Astrocyte of the cerebellum (primary cell): ENCODE data around the gene MXRA7.
"Not testable (repeated sequence)": the region's sequence is repeated elsewhere in the genome, so short reads cannot be mapped to it uniquely, and the experiment has no call there.

Source experiments
- DNase-seq: peaks from one replicate; pipeline ENCODE4 v3.0.0-alpha.2; 2011; ENCODE audit warnings: low read depth
- H3K4me3 ChIP-seq: 2 replicates; pipeline ENCODE4 v1.5.1; 2011; ENCODE audit warnings: mild to moderate bottlenecking, low read depth, low read length, moderate library complexity
- in situ Hi-C: cut with HindIII; loops from 2 replicates; pipeline ENCODE4 v1.10.0; 2017; ENCODE audit warnings: low sequenced_read_pairs
- TF ChIP-seq, protein P1 (sequence below): IDR thresholded peaks from 2 replicates; pipeline ENCODE4 v1.5.1; 2012; ENCODE audit warnings: low read length, low read depth, moderate library complexity, mild to moderate bottlenecking; ENCODE audit errors: missing control alignments

Gene MXRA7

DNA sequence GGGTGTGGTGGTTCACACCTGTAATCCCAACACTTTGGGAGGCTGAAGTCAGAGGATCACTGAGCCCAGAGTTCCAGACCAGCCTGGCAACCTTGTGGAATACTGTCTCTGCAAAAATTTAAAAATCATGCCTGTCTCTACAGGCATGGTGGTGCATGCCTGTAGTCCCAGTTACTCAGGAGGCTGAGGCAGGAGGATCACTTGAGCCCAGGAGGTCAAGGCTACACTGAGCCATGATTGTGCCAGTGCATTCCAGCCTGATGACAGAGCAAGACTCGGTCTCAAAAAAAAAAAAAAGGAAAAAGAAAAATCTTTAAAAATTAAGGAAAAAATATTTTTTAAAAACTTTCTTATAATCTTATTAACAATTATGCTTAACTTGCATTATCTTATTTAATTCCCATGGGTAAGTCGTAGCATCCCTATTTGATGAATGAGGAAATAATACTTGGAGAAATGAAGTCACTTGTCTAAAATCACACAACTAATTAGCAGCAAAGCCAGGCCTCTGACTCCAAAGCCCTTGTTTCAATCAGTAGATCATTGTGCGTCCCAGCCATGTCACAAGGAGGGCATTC is 40.7 kb upstream of the MXRA7 start:
- TF ChIP-seq, protein P1, sequence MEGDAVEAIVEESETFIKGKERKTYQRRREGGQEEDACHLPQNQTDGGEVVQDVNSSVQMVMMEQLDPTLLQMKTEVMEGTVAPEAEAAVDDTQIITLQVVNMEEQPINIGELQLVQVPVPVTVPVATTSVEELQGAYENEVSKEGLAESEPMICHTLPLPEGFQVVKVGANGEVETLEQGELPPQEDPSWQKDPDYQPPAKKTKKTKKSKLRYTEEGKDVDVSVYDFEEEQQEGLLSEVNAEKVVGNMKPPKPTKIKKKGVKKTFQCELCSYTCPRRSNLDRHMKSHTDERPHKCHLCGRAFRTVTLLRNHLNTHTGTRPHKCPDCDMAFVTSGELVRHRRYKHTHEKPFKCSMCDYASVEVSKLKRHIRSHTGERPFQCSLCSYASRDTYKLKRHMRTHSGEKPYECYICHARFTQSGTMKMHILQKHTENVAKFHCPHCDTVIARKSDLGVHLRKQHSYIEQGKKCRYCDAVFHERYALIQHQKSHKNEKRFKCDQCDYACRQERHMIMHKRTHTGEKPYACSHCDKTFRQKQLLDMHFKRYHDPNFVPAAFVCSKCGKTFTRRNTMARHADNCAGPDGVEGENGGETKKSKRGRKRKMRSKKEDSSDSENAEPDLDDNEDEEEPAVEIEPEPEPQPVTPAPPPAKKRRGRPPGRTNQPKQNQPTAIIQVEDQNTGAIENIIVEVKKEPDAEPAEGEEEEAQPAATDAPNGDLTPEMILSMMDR: no peak
- no peak for DNase-seq
- in situ Hi-C loops: no loop called here
- H3K4me3 ChIP-seq: no peak overlapping the region

DNA sequence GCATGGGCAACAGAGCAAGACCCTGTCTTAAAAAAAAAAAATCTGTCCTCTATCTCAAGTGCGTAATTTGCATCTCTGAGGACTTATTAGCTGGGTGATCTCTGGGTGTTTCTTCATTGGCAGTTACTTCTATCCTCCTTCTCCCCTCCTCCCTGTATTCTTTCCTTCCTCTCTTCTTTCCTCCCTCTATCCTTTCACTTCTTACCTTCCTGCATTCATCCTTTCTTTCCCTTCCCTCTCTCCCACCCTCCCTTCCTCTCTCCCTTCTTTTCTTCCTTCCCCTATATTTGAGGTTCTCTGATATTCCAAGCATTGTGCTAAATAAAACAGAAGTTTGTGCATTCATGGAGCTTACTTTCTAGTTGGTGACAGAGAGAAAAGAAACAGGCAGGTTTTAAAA is 37.9 kb upstream of the MXRA7 start:
- TF ChIP-seq, protein P1: no peak
- DNase-seq: no peak
- in situ Hi-C loops: loop anchor here (25.0 kb wide), 1 partner anchor 186 kb away; a partner anchor contains a TSS

DNA sequence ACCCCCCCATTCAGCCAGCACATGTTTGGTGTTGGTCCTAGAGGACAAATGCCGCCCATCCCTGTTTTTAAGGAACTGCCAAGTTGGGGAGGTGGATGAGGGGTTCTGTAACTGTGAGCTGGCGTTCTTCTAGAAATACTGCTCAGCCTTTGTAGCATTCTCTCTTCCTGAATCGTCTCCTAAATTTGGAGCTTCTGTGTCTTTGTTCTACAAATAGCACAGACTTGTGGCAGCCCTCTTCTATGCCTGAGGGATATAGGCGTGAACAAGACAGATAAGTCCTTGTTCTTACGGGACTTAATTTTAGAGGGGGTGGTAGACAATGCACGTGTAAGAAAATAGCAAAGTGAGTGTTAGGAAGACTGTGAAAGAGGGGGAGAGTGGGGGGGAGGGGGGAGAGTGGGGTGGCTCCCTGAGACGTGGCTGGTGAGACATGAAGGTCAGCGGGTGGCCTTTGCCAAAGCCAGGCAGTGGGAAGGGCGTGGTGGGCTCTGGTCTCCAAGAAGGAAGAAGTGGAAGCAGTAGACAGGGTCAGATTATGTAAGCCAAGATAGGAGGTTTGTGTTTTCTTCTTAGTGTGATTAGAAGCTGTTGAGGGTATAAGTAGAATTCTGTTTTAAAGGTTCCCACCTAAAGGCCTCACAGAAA is 37.1 kb upstream of the MXRA7 start:
- in situ Hi-C loops: loop anchor here (25.0 kb wide), 1 partner anchor 186 kb away; a partner anchor contains a TSS
- TF ChIP-seq, protein P1: no peak
- H3K4me3 ChIP-seq: no peak overlapping the region

More for the DNA sequence above, 37.9 kb upstream of the MXRA7 start:
- H3K4me3 ChIP-seq: no peak overlapping the region

DNA sequence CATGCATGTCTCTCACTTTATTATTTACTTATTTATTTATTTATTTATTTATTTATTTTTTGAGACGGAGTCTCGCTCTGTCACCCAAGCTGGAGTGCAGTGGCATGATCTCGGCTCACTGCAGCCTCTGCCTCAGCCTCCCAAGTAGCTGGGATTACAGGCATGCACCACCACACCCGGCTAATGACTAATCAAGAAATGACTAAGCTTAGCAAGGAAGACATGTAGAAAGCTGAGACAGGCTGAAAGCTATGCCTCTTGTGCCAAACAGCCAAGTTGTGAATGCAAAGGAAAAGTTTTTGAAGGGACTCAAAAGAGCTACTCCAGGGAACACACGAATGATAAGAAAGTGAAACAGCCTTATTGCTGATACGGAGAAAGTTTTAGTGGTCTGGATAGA is 35.0 kb upstream of the MXRA7 start:
- H3K4me3 ChIP-seq, DNase-seq: not testable (repeated sequence)
- in situ Hi-C loops: loop anchor here (25.0 kb wide), 1 partner anchor 183 kb away; a partner anchor contains a TSS

More for the DNA sequence above, 37.1 kb upstream of the MXRA7 start:
- DNase-seq: no peak

DNA sequence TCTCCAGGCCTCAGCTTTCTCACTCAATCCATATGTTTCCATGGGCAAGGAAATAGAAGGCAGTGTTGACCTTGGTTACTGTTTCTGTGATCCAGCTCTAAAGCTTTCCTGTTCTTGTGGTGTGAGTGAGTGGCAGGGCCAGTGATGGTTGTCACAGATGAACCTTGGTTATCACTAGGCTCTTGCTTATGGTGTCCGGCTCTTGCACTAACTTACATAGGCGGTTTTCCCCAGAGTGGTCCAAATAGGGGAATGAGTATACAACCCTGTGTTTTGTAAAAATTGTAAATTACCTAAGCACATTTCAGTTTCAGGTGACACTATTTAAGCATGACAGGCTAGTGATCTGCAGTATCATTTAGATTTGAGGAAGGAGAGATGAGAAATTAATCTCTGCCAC is 34.0 kb upstream of the MXRA7 start:
- no peak for DNase-seq
- TF ChIP-seq, protein P1: no peak
- no peak overlapping the region for H3K4me3 ChIP-seq
- in situ Hi-C loops: loop anchor here (25.0 kb wide), 1 partner anchor 182 kb away; a partner anchor contains a TSS

DNA sequence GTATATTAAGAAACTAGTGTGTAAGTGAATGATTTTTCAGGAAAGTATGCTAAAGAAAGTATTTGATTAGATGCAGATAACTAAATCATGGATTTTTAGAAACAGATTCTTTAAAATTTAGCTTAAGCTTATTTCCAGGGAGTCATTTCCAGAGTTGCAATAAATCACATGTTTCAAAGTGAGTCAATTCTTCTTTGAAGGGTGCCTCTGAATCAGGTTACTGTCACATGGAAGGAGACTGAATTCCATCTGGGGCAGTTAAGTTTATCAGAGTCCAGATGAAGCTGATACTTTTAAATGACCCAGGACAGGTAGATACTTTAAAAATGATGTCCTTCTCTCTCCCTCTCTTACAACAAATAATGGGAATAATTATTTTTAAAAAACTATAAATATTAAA is 32.2 kb upstream of the MXRA7 start:
- no peak for DNase-seq
- TF ChIP-seq, protein P1: no peak
- in situ Hi-C loops: loop anchor here (25.0 kb wide), 1 partner anchor 181 kb away; a partner anchor contains a TSS
- H3K4me3 ChIP-seq: no peak overlapping the region
